Kidney epithelial cell (primary cell): ENCODE results near the gene MERTK. TPM values are rescaled to one million over a fixed set of nuclear protein-coding genes. Genes with fewer than 3 reads are reported as not detected.

Source experiments
- DNase-seq: peaks from one replicate; pipeline ENCODE4 v3.0.0-alpha.2; 2010; ENCODE audit warnings: low read depth
- H3K27me3 ChIP-seq: 2 replicates; pipeline ENCODE4 v1.6.0; 2011; ENCODE audit warnings: low read length; ENCODE audit not compliant: control insufficient read depth, insufficient read depth
- H3K36me3 ChIP-seq: 2 replicates; pipeline ENCODE4 v1.5.1; 2011; ENCODE audit warnings: low read length; ENCODE audit not compliant: control insufficient read depth, insufficient read depth
- H3K4me3 ChIP-seq: 2 replicates; pipeline ENCODE4 v1.5.1; 2011; ENCODE audit warnings: low read depth, mild to moderate bottlenecking, control low read depth, low read length
- total RNA-seq: library from RNA; depleted of rRNA; stranded (reverse); fragments of >200 nt; gene quantifications from 2 replicates; pipeline ENCODE4 v1.2.3, GENCODE V29; 2015
- TF ChIP-seq, protein P1 (sequence below): IDR thresholded peaks from 2 replicates; pipeline ENCODE4 v1.5.1; 2011; ENCODE audit warnings: mild to moderate bottlenecking, moderate library complexity, low read length, control low read depth, inconsistent platforms; ENCODE audit not compliant: insufficient read depth, poor library complexity, severe bottlenecking

The MERTK gene
- total RNA-seq, 1 donor from 2014 or later, result 4.1 TPM

DNA sequence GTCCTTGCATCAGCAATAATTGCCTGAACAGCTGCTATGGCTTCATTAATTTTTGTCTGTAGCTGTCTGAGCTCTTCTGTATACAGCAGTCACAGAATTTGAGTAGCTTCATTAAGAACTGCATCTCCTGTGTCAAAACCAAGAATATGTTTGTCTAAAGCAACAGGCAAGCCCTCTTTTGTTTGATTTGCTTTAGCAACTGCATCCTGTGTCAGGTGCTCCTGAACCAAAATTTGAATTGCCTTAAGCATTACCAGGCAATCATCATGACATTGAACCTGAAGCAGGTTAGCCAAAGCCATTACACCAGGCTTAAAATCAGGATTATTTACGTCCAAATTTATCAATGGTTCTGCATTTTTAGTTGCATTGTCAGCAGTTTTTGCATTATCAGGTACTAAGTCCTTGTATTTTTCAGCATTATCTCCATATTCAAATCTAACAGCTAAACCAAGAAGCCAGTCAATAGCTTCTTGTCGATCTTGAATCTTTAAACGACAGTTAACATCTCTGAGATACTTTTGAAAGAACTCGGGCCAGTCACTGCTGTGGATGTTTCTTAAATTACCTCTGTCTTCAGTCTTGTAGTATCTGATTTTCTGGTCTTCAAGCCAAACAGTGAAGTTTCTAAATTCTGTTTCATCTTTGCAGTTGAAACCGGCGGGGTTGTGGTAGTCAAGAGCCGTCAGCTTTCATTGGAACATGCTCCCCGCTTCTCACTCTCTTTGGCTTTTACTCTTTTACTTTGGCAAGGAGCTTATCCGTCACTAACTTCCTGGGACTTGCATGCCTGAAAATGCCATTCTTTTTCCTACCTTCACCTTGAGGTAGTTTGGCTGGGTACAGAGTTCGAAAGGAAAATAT lies 42.2 kb downstream of the MERTK start:
- TF ChIP-seq, protein P1, sequence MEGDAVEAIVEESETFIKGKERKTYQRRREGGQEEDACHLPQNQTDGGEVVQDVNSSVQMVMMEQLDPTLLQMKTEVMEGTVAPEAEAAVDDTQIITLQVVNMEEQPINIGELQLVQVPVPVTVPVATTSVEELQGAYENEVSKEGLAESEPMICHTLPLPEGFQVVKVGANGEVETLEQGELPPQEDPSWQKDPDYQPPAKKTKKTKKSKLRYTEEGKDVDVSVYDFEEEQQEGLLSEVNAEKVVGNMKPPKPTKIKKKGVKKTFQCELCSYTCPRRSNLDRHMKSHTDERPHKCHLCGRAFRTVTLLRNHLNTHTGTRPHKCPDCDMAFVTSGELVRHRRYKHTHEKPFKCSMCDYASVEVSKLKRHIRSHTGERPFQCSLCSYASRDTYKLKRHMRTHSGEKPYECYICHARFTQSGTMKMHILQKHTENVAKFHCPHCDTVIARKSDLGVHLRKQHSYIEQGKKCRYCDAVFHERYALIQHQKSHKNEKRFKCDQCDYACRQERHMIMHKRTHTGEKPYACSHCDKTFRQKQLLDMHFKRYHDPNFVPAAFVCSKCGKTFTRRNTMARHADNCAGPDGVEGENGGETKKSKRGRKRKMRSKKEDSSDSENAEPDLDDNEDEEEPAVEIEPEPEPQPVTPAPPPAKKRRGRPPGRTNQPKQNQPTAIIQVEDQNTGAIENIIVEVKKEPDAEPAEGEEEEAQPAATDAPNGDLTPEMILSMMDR, result no peak
- DNase-seq, result no peak
- Histone ChIP-seq H3K27me3 (no peaks in the 10 kb centered on the region), H3K36me3 (no peaks in the 10 kb centered on the region), H3K4me3 (no peak overlapping the region)

DNA sequence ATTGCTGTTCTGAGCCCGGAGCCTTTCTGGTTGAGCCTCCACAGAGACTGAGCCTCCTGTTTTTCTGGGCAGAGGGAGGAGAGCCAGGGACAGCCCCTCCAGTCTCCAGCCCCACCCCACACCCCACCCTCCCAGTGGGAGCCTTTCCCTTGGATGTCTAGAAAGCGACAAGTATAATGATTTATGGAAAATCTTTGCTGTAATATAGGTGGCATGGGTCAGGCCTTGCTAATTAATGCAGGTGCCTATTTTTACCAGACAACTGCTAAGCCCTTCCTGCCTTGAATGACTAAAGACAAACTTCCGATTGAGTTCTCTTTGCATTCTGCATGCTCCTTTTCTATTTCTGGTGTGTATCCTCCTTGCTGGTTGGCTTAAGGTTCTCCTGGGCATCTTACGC lies 43.1 kb downstream of the MERTK start:
- TF ChIP-seq, protein P1, result no peak
- H3K36me3 ChIP-seq, result no peaks in the 10 kb centered on the region
- H3K4me3 ChIP-seq, result no peak overlapping the region
- H3K27me3 ChIP-seq, result no peaks in the 10 kb centered on the region
- no peak for DNase-seq

DNA sequence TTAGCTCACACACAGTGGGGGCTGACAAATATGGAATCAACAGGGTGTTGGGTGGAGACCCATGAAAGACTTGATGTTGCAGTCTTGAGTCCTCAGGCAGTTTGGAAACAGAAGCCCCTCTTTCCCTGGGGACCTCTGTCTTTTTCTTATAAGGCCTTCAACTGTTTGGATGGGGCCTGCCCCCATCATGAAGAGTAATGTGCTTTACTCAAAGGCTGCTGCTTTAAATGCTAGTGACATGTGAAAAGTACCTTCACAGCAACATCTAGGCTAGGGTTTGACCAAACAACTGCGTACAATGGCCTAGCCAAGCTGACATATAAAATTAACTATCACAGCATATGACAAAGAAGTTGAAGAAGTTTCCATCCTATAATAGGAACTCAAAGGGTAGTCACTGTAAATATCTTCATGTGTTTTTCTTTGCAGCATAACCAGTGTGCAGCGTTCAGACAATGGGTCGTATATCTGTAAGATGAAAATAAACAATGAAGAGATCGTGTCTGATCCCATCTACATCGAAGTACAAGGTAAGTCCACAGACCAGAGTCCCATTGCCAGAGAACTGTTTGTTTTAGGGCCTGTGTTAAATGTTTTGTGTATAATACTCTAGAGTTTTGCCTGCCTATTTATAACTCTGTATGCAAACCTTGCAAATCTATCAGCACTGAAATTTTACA lies 46.3 kb downstream of the MERTK start:
- Histone ChIP-seq H3K27me3 (no peaks in the 10 kb centered on the region), H3K36me3 (peaks cover 2% of the 10 kb centered on the region), H3K4me3 (no peak overlapping the region)
- no peak for DNase-seq
- TF ChIP-seq, protein P1, result no peak

DNA sequence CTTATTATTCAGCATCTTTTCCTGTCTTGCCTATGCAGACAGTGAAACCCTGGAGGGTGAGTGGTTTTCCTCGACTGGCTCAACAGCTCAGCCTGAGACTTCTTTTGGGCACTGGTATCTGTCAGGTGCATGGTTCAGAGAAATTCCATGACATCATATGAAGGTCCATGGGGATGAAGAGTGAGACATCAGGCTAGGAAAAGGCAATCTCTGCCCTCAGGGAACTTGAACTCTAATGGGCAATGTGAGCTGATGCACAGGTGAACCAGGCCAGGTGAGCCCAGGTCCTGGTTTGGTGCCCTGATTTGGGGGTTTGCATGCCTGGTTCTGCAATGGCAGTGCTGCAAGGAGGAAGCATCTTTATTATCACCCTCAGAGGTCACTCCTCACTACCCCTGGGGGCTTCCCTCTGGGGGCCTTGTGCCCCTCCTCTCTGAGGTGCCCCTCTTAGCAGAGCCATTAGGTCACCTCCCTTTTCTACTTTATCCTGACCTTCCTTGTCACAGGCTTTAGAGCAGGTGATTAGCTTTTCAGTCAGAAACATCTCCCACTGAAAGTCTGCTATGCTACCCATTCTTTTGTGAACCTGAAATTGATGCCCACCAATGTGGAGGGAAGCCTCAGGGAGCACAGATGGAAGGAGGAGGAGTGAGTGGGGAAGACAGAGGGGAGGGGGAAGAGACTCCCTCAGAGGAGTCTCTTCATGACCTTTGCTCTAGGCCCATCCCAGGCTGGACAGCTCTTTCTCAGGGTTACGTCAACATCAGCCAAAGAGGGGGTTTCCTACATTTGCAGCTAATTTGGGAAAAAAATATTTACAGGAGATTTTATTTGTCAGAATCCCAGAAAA lies 47.3 kb downstream of the MERTK start:
- DNase-seq, result no peak
- Histone ChIP-seq H3K36me3 (peaks cover 2% of the 10 kb centered on the region), H3K27me3 (no peaks in the 10 kb centered on the region), H3K4me3 (no peak overlapping the region)
- TF ChIP-seq, protein P1, result no peak

DNA sequence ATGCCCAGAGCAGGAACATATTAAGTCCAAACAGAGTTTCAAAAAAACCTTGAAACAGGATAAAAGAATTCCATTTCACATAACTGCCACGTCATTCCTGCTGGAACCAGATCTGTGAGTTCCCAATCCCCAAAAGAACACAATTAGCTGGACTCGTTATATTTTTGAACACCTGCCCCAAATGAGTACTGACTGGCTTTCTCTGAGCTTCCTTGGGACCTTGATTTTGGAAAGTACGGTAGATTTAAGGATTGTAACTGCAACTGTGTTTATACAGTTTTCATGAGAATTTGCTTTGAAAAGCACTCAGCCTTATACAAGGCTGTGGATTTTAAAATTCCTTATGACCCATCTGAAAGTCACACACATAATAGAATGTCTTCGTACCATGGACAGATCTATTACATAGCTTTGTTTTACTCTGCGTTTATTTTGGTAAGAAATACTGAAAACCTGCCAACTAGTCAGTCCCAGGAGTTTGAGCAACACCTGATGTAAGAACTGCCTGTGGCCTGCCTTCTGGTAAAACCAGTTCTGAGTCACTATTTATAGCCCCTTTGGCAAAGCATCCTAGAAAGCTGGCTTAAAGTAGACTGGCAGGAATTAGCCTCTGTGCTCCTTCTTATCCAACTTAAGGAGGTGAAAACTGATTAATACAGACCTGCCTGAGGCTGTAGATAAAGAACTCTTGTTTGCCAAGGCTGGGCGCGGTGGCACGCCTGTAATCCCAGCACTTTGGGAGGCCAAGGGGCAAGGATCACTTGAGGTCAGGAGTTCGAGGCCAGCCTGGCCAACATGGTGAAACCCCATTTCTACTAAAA lies 48.1 kb downstream of the MERTK start:
- H3K4me3 ChIP-seq, result no peak overlapping the region
- DNase-seq, result peak; percentile 85
- no peaks in the 10 kb centered on the region for H3K27me3 ChIP-seq

More for the DNA sequence above, 48.1 kb downstream of the MERTK start:
- H3K36me3 ChIP-seq, result peaks cover 2% of the 10 kb centered on the region
- TF ChIP-seq, protein P1, result no peak
